Panc1 (cell line): ENCODE results near the gene CEP135. TPM values are rescaled to one million over a fixed set of nuclear protein-coding genes. Genes with fewer than 3 reads are reported as not detected.

ENCODE experiments used
- ATAC-seq: fragments of 200-7000 bp; cut with Tn5 transposase; 2 replicates; pipeline ENCODE4 v1.9.1; 2020; ENCODE audit warnings: mild to moderate bottlenecking, moderate library complexity
- BruUV-seq: library from RNA; stranded (reverse); fragments of 400-500 nt; replicated peaks from 2 replicates; lab custom pipeline; 2021; lab: Mats Ljungman, UMichigan
- CTCF ChIA-PET: fragments of 300-600 bp; sonication (Branson Sonifier 250); formaldehyde crosslinking; loops from one replicate; lab custom pipeline; 2022; ENCODE audit warnings: antibody characterized with exemption; lab: Charles Lee
- POLR2A ChIA-PET: fragments of 300-600 bp; sonication (Branson Sonifier 250); formaldehyde crosslinking; loops from one replicate; lab custom pipeline; 2022; ENCODE audit warnings: antibody characterized with exemption; lab: Charles Lee
- DNase-seq: peaks from one replicate; pipeline ENCODE4 v3.0.0-alpha.2; 2010; ENCODE audit warnings: low read depth, low spot score
- H3K27ac ChIP-seq: 2 replicates; pipeline ENCODE4 v1.5.1; 2011; ENCODE audit warnings: mild to moderate bottlenecking, low read length, inconsistent platforms
- H3K27me3 ChIP-seq: fragments of 200-500 bp; sonication (Bioruptor generic); 2 replicates; pipeline ENCODE4 v1.6.0; 2014; ENCODE audit warnings: low read length, inconsistent platforms; ENCODE audit not compliant: control insufficient read depth, insufficient read depth
- H3K36me3 ChIP-seq: fragments of 200-500 bp; sonication (Bioruptor generic); 2 replicates; pipeline ENCODE4 v1.5.1; 2014; ENCODE audit warnings: inconsistent platforms, mild to moderate bottlenecking, low read length, moderate library complexity; ENCODE audit not compliant: control insufficient read depth, insufficient read depth
- H3K4me1 ChIP-seq: 2 replicates; pipeline ENCODE4 v1.5.1; 2011; ENCODE audit warnings: inconsistent platforms, mild to moderate bottlenecking, low read length, moderate library complexity; ENCODE audit not compliant: control insufficient read depth, insufficient read depth
- H3K4me3 ChIP-seq, 2 experiments: 2 replicates each; pipeline ENCODE4 v1.5.1; 2011 to 2012; ENCODE audit warnings: low read depth in 2 of 2, low read length in 2 of 2, mild to moderate bottlenecking in 2 of 2, inconsistent platforms in 1 of 2, moderate library complexity in 1 of 2
- H3K9me3 ChIP-seq: fragments of 200-500 bp; sonication (Bioruptor generic); 2 replicates; pipeline ENCODE4 v1.5.1; 2014; ENCODE audit warnings: low read depth, mild to moderate bottlenecking, inconsistent platforms, low read length, moderate library complexity; ENCODE audit not compliant: control insufficient read depth, insufficient read depth
- POLR2AphosphoS5 ChIP-seq: IDR thresholded peaks from 2 replicates; pipeline ENCODE4 v1.6.1; 2012; ENCODE audit warnings: mild to moderate bottlenecking, low read depth, low read length, moderate library complexity
- SIN3A ChIP-seq: IDR thresholded peaks from 2 replicates; pipeline ENCODE4 v1.6.1; 2012; ENCODE audit warnings: low read depth, mild to moderate bottlenecking, low read length, moderate library complexity, borderline replicate concordance; ENCODE audit not compliant: insufficient read depth
- TCF7L2 ChIP-seq: IDR thresholded peaks from 2 replicates; pipeline ENCODE4 v1.6.1; 2011; ENCODE audit warnings: mild to moderate bottlenecking, low read depth, low read length, inconsistent platforms
- in situ Hi-C: cut with HindIII; loops from 2 replicates; pipeline ENCODE4 v1.10.0; 2016; ENCODE audit warnings: low sequenced_read_pairs, low pct_unique_long_range_greater_than_20kb
- intact Hi-C: fragments of 100-400 bp; cut with micrococcal nuclease; formaldehyde crosslinking; loops from one replicate; pipeline ENCODE4 v1.10.0; 2022; ENCODE audit not compliant: unreplicated experiment
- total RNA-seq: library from RNA; stranded (reverse); gene quantifications from one replicate; pipeline ENCODE4 v1.2.1, GENCODE V29; 2021; ENCODE audit not compliant: unreplicated experiment
- TF ChIP-seq, protein P1 (sequence below), 2 experiments: IDR thresholded peaks; 2 replicates each; pipeline ENCODE4 v1.6.1; 2011 to 2012; ENCODE audit warnings: low read depth in 2 of 2, control low read depth in 1 of 2, low read length in 1 of 2, mild to moderate bottlenecking in 1 of 2, moderate library complexity in 1 of 2; ENCODE audit not compliant: insufficient read depth in 1 of 2
- TF ChIP-seq, protein P2 (sequence below): fragments of 450-650 bp; IDR thresholded peaks from 2 replicates; pipeline ENCODE4 v1.5.1; 2017; ENCODE audit warnings: mild to moderate bottlenecking

CEP135 gene
- total RNA-seq, 1 experiment from 2014 or later = 9.5 TPM

DNA sequence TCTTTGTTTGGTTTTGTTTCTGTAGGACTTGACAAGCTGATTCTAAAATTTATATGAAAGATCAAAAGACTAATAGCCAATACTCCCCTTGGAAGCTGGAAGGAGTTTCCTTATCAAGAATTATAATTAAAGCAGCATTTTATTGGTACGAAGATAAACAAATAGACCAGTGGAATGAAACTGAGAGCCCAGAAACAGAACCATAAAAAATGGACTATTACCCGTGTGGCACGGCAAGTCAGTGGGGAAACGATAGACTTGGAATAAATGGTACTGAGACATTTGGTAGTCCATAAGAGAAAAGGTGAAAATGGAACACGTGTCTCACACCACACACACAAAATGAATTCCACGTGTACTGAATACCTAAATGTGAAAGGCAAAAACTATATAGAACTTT lies 42.4 kb upstream of the CEP135 start:
- intact Hi-C loops = no loop called here
- no peaks in the 10 kb centered on the region for H3K27me3 ChIP-seq
- ATAC-seq (no peak), DNase-seq (no peak)
- H3K27ac ChIP-seq = no peak overlapping the region
- no peaks in the 10 kb centered on the region for H3K4me1 ChIP-seq
- ChIA-PET CTCF (no interaction called here), POLR2A (interaction anchor here (0.6 kb wide), 1 partner anchor 282 kb away, joined by 6 read pairs; no protein-coding TSS in a partner anchor)
- no peak for TF ChIP-seq TCF7L2
- peaks cover 4% of the 10 kb centered on the region; the same call in 1 of the 2 replicates for H3K36me3 ChIP-seq
- no TSS peak for BruUV-seq
- H3K4me3 ChIP-seq = no peak overlapping the region
- H3K9me3 ChIP-seq = no peaks in the 10 kb centered on the region
- in situ Hi-C loops = no loop called here

DNA sequence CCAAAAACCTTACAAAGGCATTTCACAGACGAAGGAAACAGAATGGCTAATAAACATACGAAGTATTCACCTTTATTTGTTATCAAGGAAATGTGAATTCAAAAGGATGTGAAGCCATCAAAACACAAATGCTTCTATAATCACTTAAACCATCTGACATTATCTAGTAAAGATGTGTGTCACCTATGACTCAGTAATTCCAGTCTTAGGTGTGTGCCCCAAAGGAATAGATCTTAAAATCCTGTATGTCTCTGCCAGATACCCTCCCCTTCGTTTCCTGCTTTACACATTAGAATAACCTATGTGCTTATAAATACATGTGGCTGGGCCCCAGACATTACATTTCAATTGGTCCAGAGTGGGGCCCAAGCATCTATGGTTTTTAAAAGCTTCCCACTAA lies 41.8 kb upstream of the CEP135 start:
- no TSS peak for BruUV-seq
- Histone ChIP-seq H3K27me3 (no peaks in the 10 kb centered on the region), H3K4me3 (no peak overlapping the region), H3K4me1 (no peaks in the 10 kb centered on the region), H3K27ac (no peak overlapping the region), H3K9me3 (no peaks in the 10 kb centered on the region), H3K36me3 (peaks cover 3% of the 10 kb centered on the region; the same call in 1 of the 2 replicates)
- DNase-seq (no peak), ATAC-seq (no peak; the same call in 1 of the 2 replicates)
- TF ChIP-seq TCF7L2 = no peak
- TF ChIP-seq, protein P1, sequence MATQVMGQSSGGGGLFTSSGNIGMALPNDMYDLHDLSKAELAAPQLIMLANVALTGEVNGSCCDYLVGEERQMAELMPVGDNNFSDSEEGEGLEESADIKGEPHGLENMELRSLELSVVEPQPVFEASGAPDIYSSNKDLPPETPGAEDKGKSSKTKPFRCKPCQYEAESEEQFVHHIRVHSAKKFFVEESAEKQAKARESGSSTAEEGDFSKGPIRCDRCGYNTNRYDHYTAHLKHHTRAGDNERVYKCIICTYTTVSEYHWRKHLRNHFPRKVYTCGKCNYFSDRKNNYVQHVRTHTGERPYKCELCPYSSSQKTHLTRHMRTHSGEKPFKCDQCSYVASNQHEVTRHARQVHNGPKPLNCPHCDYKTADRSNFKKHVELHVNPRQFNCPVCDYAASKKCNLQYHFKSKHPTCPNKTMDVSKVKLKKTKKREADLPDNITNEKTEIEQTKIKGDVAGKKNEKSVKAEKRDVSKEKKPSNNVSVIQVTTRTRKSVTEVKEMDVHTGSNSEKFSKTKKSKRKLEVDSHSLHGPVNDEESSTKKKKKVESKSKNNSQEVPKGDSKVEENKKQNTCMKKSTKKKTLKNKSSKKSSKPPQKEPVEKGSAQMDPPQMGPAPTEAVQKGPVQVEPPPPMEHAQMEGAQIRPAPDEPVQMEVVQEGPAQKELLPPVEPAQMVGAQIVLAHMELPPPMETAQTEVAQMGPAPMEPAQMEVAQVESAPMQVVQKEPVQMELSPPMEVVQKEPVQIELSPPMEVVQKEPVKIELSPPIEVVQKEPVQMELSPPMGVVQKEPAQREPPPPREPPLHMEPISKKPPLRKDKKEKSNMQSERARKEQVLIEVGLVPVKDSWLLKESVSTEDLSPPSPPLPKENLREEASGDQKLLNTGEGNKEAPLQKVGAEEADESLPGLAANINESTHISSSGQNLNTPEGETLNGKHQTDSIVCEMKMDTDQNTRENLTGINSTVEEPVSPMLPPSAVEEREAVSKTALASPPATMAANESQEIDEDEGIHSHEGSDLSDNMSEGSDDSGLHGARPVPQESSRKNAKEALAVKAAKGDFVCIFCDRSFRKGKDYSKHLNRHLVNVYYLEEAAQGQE (IDR thresholded peaks at IDR 0.05; ENCODE audit: insufficient read depth in 1 of 2, low read depth in 2 of 2, low read length in 1 of 2) = no peak
- no peak for TF ChIP-seq POLR2AphosphoS5
- TF ChIP-seq, protein P2, sequence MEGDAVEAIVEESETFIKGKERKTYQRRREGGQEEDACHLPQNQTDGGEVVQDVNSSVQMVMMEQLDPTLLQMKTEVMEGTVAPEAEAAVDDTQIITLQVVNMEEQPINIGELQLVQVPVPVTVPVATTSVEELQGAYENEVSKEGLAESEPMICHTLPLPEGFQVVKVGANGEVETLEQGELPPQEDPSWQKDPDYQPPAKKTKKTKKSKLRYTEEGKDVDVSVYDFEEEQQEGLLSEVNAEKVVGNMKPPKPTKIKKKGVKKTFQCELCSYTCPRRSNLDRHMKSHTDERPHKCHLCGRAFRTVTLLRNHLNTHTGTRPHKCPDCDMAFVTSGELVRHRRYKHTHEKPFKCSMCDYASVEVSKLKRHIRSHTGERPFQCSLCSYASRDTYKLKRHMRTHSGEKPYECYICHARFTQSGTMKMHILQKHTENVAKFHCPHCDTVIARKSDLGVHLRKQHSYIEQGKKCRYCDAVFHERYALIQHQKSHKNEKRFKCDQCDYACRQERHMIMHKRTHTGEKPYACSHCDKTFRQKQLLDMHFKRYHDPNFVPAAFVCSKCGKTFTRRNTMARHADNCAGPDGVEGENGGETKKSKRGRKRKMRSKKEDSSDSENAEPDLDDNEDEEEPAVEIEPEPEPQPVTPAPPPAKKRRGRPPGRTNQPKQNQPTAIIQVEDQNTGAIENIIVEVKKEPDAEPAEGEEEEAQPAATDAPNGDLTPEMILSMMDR = no peak
- no peak for TF ChIP-seq SIN3A
- intact Hi-C loops (no loop called here), in situ Hi-C loops (no loop called here)
- ChIA-PET CTCF (no interaction called here), POLR2A (no interaction called here)

DNA sequence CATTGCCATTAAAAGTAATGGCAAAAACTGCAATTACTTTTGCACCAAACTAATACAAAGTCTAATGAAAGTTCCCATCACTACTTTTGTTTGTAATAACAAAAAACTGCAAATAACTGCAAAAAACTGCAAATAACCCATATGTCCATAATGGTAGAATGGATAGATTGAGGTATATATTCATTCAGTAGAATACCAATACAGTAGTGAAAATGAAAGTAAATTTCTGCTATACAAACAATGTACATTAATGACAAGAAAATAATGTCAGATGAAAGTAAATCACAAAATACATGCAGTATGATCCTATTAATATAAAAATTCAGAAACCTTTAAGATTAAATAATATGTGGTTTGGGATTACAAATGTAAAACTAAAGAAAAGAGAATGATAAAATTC lies 41.3 kb upstream of the CEP135 start:
- DNase-seq = no peak
- H3K27ac ChIP-seq = no peak overlapping the region
- H3K4me1 ChIP-seq = no peaks in the 10 kb centered on the region
- POLR2A ChIA-PET = no interaction called here
- CTCF ChIA-PET = no interaction called here
- intact Hi-C loops (no loop called here), in situ Hi-C loops (no loop called here)
- TF ChIP-seq SIN3A (no peak), POLR2AphosphoS5 (no peak), TCF7L2 (no peak)
- TF ChIP-seq, protein P2 = no peak
- TF ChIP-seq, protein P1 (IDR thresholded peaks at IDR 0.05; ENCODE audit: insufficient read depth in 1 of 2, low read depth in 2 of 2, low read length in 1 of 2) = no peak
- ATAC-seq = no peak
- no peaks in the 10 kb centered on the region; the same call in 1 of the 2 replicates for H3K36me3 ChIP-seq
- no TSS peak for BruUV-seq
- no peaks in the 10 kb centered on the region for H3K27me3 ChIP-seq
- H3K4me3 ChIP-seq = no peak overlapping the region
- H3K9me3 ChIP-seq = no peaks in the 10 kb centered on the region
